ENCODE results near the gene PDCL3.

DNA sequence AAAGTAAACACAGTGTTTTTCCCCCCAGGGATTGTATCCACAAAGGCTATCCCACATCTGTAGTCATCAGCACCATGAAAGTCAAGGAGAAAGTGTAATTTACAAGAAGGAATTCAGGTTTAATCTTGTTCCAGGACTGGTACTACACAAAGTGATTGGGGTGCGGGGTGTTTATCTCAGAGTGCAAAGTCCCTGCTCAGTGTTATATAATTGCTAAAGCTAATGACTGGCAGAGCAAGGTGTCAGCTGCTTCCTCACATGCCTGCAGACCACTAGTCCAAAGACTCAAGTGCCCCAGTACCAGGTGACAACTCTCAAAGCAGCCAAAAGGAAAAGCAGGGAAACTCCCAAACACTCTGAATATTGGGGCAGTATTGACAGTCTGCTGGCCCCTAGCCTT is 40.4 kb upstream of the PDCL3 start:
- TF ChIP-seq, protein P1, sequence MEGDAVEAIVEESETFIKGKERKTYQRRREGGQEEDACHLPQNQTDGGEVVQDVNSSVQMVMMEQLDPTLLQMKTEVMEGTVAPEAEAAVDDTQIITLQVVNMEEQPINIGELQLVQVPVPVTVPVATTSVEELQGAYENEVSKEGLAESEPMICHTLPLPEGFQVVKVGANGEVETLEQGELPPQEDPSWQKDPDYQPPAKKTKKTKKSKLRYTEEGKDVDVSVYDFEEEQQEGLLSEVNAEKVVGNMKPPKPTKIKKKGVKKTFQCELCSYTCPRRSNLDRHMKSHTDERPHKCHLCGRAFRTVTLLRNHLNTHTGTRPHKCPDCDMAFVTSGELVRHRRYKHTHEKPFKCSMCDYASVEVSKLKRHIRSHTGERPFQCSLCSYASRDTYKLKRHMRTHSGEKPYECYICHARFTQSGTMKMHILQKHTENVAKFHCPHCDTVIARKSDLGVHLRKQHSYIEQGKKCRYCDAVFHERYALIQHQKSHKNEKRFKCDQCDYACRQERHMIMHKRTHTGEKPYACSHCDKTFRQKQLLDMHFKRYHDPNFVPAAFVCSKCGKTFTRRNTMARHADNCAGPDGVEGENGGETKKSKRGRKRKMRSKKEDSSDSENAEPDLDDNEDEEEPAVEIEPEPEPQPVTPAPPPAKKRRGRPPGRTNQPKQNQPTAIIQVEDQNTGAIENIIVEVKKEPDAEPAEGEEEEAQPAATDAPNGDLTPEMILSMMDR (IDR thresholded peaks at IDR 0.05; ENCODE audit: poor library complexity, severe bottlenecking), result no peak
- TF ChIP-seq POLR2AphosphoS5 (IDR thresholded peaks at IDR 0.05), result no peak
- no peak for TF ChIP-seq EZH2 (IDR thresholded peaks at IDR 0.05; ENCODE audit: borderline replicate concordance, insufficient read depth, low read length, poor library complexity, severe bottlenecking)
